GM18873 (cell line): ENCODE results near the gene INTS15.
A peak's percentile ranks its signal among the peaks of the same experiment; 100 is the strongest.
"Not testable (repeated sequence)": the region's sequence is repeated elsewhere in the genome, so short reads cannot be mapped to it uniquely, and the experiment has no call there.

Experiments
- ATAC-seq: cut with Tn5 transposase; IDR thresholded peaks from one replicate; pipeline ENCODE4 v1.9.1; 2021; ENCODE audit warnings: mild to moderate bottlenecking, moderate library complexity, moderate number of reproducible peaks; ENCODE audit not compliant: unreplicated experiment, low FRiP score

Gene INTS15

DNA sequence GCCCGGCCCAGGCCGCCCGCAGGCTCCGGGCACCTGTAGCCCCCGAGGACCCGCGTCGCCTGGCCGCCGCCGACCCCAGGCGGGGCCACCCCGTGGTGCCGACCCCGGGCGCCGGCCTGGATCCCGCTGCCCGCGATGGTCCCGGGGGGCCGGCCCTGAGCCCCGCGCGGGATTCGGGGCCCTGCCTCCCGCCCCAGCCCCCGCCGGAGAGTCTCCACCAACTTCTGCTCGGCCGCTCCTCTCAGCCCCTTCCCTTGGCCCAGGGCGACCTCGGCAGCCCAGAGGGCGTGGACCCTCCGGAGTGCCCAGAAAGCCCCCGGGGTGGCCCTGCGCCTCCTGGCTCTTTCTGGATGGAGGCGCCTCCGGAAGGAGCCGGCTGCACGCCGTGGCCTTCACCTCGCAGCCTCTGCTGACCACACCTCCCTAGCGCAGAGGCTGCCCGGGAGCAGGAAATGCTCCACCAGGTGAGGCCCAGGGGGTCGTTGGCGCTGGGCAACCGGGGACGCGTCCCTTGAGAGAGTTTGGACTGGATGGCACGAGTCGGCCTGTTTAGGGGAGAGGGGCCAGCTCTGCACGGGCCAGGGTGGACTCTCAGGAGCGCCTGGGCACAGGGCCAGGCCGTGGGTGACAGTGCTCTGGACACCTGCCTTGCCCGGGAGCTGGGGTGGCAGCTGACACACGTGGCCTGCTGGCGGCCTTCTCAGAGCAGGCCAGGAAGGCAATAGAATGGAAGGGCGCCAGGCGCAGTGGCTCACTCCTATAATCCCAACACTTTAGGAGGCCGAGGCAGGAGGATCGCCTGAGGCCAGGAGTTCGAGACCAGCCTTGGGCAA is 26.1 kb downstream of the INTS15 start:
- ATAC-seq = no peak

DNA sequence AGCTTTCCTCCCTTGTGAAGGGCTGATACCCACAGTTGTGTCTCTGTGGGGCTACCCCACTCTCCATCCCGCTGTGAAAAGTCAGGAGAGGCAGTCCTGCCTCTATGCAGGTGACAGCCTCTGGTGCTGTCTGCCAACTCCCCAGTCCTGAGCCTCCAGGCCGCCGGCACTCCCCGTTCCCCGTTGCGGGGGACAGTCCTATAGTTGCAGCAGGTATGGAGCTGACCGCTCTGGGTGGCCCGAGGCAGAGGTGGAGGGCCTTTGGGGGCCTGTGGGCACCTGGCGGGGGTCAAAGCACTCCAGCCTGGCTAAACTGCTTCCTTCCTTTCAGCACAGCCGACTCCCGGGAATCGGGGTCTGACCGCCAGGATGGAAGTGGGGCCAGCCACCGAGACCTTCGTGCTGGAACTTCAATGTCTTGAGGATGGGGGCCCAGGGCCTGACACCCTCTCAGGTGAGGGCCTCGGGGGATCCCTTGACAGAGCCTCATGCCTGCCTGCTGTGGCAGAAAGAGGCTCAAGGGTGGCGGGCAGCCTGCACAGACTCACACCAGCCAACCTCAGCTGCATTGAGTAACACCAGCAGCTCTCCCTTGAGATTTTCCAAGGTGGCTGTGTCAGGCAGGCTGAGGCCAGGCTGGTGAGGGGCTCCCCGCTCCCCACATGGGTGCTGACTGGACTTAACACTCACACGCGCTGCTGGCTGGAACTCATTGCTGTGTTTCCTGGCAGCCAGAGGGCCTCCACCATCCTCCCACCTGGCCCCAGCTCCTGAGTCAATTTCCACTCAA is 27.2 kb downstream of the INTS15 start:
- ATAC-seq = no peak

DNA sequence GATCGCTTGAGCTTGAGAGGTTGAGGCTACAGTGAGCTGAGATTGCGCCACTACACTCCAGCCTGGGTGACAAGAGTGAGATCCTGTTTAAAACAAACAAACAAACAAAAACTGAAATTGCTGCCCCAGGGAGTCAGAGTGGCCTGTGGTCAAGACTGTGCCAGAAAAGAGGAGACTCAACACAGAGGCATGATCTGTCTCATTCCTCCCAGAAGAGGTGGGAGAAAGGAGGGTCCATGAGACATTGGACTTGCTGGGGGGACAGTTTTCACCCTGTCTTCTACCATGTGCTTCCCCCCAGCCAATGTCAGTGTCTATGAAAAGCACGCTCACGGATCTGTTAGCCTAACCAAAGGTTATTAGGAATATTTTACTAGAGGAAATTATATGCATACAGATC is 28.8 kb downstream of the INTS15 start:
- ATAC-seq = no peak

DNA sequence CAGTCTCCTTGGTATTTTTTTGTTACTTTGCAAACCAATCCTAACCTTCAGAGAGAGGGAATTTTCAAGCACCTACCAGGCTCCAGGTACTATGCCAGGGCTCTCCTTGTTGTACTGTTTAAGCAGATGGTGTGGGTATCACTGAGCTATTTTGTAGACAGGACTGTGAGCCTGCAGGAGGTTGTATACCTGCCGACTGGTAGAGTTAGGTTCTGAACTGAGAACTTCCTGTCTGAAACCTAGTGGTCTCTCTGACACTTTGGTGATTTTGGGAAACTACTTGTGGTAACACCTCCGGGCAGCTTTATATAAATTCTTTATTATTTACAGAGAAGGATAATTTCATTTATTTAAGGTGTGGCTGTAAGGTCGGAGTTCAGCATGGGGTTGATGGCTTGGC is 30.1 kb downstream of the INTS15 start:
- ATAC-seq = no peak

DNA sequence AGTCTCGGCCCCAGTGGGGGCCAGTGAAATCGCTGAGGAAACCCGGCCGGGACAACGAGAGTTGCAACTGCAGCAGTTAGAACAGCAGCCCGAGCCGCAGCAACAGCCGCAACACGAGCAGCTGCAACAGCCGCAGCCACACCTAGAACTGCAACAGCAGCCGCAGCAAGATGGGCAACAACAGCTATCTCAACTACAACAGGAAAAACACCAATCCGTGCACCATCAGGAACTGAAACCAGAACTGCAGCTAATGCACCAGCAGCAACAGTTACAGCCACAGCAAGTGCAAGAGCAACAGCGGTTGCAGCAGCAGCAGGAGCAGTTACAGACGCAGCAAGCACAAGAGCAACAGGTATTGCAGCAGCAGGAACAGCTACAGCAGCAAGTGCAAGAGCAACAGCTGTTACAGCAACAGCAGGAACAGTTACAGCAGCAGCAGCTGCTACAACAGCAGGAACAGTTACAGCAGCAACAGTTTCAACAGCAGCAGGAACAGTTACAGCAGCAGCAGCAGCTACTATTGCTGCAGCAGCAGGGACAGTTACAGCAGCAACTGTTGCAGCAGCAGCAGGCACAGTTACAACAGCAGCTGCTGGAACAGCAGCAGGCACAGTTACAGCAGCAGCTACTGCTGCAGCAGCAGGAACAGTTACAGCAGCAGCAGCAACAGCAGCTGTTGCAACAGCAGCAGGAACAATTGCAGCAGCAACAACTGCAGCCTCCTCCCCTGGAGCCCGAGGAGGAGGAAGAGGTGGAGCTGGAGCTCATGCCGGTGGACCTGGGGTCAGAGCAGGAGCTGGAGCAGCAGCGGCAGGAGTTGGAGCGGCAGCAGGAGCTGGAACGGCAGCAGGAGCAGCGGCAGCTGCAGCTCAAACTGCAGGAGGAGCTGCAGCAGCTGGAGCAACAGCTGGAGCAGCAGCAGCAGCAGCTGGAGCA is 31.6 kb downstream of the INTS15 start:
- no peak for ATAC-seq

DNA sequence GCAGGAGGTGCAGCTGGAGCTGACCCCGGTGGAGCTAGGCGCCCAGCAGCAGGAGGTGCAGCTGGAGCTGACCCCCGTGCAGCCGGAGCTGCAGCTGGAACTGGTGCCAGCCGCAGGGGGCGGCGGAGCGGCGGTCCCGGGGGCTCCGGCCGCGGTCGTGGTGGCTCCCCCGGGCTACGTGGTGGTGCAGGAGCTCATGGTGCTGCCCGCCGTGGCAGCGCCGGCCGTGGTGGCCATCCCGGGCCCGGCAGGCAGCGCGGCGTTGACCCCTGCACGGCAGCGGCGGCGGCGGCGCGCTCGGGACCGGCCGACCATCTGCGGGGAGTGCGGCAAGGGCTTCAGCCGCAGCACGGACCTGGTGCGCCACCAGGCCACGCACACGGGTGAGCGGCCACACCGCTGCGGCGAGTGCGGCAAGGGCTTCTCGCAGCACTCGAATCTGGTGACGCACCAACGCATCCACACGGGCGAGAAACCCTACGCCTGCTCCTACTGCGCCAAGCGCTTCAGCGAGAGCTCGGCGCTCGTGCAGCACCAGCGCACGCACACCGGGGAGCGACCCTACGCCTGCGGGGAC is 32.4 kb downstream of the INTS15 start:
- ATAC-seq = no peak

DNA sequence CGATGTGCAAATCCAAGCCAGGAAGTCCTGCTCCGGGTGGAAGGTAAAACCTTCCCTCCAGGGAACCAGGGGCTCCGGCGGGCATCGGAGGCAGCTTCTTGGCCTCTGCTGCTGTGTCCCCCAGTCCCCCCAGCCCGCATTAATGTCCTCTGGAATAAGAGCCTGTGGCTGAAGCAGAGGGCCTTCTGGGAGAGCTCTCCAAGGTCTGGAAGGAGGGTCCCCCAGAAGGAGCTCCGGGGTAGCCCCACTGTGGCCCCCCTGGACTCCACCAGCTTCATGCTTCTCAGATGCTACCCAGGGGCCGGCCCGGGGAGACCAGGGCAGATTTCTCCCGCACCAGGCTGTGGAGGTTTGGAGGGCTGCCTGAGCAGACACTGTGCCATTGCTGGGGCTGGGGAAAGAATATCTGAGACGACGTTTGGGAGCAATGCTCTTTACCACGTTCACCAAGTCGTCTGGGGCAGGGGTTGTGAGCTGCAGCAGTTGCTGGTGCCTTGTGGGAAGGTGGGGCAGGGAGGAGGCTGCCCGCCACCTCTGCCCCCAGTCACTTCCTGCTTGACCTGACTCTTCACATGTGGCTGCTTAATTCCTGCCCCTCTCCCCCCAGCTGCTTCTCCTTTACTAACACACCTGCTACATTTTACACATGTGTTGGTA is 33.9 kb downstream of the INTS15 start:
- no peak for ATAC-seq

DNA sequence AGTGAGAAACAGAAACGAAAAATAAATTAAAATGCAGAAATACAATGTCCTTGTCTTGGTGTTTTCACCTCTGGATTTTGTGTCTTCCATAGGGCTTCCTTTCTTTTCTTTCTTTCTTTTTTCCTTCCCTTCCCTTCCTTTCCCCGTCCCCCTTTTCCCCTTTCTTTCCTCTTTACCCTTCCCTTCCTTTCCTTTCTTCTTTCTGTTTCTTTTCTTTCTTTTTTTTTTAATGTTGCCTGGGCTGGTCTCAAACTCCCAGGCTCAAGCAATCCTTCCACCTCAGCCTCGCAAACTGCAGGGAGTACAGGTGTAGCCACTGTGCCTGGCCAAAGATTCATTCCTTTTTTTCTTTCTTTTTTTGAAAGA is 34.4 kb downstream of the INTS15 start:
- ATAC-seq = no peak

DNA sequence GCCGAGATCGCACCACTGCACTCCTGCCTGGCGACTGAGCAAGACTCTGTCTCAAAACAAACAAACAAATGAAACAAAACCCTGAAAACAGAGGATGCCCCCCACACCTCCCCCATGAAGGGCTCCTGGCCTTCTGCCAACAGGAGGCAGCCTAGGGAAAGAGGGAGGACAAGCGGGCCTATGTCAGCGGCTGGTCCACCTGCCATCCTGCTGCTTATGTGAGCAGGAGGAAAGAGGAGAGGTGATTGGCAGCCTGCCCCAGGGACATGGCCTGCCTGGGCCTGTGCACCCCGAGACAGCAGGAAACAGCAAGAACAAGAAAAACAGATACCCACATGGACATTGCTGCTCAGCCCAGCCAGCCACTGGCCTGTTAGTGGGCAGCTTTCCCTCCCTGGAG is 38.2 kb downstream of the INTS15 start:
- no peak for ATAC-seq

DNA sequence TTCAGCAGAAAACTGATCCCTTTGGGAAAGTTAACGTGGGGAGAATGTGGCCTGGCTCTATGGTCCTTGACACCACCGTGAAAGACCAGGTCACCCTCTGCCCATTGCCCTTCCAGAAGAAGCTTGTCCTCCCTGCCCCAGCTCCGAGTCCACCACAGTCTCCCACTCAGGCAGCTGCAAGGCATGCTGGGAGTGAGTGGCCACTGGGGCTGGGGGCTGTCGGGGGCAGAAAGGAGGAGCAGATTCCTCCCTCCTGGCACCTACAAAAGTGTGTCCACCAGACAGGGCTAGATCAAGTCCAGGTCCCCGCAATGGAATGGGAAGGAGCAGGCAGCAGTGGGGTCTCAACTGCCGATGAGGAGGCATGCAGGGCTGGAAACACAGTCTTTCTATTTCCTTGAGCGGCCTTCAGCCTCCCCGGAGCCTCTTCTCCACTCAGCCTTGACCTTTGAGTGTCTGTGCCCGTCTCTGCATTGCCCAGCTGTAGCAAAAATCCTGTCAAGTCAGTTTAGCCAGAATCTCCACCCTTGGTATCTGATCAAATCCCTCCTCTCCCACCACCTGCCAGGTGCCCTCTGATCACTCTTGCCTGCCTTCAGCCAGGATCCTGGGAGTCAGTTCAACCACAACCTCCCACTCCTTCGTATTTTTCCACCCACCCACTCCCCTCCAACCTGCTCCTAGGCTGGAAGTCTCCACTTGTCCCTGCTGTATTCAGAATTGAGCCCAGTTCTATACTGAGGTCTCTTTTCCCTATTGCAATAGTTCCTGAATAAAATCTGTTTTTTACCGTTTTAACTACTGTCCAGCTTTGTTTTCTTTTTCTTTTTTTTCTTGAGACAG is 40.4 kb downstream of the INTS15 start:
- ATAC-seq = no peak

DNA sequence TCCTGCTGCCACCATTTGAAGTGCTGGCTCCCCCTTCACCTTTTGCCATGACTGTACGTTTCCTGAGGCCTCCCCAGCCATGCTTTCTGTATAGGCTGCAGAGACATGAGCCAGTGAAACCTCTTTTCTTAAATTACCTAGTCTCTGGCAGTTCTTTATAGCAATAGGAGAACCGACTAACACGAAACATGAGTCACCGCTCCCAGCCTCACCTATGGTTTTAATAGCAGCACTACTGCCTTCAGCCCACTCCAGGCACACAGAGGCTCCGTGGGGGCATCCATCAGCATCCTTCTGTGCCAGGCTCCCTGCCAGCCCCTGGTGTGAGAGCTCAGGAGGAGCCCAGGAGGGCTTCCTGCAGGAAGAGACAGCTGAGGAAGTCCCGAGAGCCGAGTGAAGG is 41.8 kb downstream of the INTS15 start:
- ATAC-seq = no peak

DNA sequence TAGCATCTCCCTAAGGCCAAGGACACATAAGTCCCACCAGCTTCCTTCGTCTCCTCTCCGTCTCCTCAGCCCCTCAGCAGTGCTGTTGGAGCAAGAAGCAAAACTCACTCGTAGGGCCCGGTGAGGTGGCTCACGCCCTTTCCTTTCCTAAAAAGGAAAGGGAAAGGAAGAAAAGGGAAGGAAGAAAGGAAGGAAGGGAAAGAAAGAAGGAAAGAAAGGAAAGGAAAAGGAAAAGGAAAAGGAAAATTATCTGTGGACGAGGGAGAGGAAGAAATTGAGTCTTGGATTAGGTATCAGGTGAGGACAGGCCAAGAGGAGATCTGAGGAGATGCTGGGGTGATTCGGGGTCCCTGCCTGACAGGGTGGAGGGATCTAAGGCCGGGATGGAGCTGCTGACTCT is 44.2 kb downstream of the INTS15 start:
- no peak for ATAC-seq

DNA sequence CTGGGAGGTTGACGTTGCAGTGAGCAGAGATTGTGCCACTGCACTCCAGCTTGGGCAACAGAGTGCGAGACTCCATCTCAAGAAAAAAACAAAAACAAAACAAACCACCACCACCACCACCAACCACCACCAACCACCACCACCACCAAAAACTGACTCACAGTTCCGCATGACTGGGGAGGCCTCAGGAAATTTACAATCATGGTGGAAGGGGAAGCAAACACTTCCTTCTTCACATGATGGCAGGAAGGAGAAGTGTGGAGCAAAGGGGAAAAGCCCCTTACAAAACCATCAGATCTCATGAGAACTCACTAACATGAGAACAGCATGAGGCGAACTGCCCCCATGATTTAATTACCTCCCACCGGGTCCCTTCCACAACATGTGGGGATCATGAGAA is 45.1 kb downstream of the INTS15 start:
- ATAC-seq = not testable (repeated sequence)

DNA sequence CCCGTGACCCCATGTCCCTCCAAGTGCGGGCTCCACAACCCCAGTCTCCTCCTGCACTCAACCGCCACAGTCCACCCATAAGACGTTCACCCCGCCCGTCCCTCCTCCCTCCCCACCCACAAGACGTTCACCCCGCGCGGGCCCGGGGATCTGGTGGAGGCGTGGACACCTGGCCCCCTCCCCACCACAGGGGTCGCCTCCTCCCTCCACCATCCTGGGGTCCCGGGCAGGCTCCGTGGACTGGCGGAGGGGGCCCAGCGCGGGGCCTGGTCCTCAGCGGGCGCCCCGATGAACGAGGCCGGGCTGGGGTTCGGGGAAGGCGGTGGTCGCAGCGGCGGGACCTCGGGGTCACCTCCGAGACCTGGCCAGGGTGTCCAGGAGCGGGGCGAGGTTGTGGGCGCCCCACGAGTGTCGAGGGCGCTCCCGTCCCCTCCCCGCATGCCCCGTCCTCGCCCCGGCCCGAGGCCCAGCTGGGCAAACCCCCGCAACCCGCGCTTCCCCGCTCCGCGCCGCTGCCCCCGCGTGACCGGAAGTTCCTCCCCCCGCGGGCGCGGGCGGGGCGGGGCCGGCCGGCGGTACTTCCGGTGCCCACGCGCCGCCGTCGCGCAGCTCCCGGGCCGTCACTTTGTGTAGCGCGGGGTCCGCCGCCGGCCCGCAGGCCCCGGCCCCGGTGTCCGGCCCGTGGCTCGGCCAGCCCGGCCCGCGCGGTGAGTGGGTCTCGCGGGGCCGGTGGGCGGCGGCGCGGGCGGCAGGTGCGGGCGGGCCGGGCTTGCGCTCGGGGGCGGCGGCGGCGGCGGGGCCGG is 47.1 kb downstream of the INTS15 start, which contains the start of gene ZNF316:
ZNF316 (plus strand) TSS at position 578 of the 803 bp plus-strand sequence. CDS start 5,092 bp downstream, outside the sequence.
- peak; percentile 37 for ATAC-seq

DNA sequence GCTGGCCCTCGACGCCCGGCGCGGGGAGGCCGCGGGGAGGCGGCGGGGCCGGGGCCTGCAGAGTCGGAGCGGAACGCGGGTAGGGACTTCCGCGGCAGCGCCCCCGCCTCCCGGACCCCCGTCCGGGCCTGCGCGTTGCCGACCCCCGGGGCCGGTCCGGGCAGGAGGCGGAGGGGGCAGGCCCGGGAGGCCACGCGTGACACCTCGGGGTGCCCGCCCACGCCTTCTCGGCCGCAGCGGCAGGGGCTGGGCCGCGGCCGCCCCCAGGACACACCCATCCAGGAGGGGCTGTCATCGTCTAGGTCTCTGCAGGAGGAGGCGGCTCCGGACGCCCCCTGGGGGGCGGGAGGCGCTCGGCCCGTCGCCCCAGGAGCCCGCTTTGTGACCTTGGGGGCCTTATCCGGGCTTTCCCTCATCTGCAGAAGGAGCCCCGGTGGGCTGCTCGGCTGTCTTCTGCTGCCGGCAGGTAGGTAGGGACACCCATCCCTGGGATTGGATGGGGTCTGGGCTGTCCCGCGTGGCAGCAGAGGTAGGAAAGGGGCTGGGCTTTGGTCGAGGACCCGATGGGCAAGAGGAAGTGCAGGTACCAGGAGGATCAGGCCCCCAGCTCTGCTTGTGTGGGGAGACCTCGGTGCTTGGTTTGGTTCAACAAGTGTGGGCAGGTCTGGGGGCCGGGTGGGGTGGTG is 47.9 kb downstream of the INTS15 start:
- peak; percentile 58 for ATAC-seq

DNA sequence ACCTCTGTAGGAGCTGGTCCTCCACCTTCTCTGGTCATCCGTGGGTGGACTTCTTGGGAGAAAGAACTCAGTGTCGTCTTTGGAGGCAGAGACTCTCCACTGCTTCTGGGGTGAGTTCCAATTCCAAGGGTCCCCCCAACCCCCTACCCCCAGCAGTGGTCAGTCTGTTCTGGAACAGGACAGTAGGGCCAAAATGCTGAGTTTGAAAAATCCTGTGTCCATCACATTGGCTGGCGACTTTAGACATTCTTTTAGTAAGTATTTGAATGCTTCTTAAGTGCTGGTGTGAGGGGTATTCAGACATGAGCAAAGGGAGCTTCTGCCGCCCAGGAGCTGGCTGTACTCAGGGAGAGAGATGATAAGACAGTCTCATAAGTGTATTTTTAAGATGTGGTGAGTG is 49.2 kb downstream of the INTS15 start:
- ATAC-seq = no peak

DNA sequence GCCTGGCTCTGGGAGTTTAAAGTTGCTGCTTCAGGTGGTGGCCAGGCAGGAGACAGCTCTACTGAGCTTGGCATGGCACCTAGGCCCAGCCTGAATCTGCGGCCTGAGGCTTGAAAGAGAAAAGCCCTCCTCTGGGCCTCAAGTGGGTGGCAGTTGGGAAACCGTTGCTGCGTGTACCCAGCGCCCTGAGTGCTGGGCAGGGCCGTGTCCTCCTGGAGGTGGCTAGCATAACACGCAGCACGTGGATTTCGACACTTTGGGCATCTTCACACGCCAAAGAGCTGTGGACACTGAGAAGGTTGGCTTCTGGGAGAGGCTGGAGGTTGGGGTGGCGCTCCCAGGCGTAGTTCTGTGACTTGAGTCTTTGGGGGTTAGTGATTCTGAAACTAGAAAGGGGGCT is 49.8 kb downstream of the INTS15 start:
- no peak for ATAC-seq
